SK-N-SH treated with all-trans-retinoic acid at 6 μM for 48 hours (cell line): ENCODE results near the gene TXLNB.

ENCODE experiments used
- ATAC-seq: fragments of 200-7000 bp; cut with Tn5 transposase; 3 replicates; pipeline ENCODE4 v1.9.1; 2020; ENCODE audit warnings: mild to moderate bottlenecking, moderate library complexity
- ARNTL ChIP-seq: fragments of 450-650 bp; formaldehyde crosslinking; IDR thresholded peaks from 2 replicates; pipeline ENCODE4 v1.5.0; 2020; ENCODE audit warnings: low read depth, mild to moderate bottlenecking, moderate library complexity, borderline replicate concordance
- BACH2 ChIP-seq: fragments of 250-450 bp; sonication (Bioruptor Pico); IDR thresholded peaks from 2 replicates; pipeline ENCODE4 v1.9.0; 2021; ENCODE audit warnings: mild to moderate bottlenecking, borderline replicate concordance
- CSDC2 ChIP-seq: fragments of 250-450 bp; sonication (Bioruptor Pico); IDR thresholded peaks from 2 replicates; pipeline ENCODE4 v1.5.0; 2020; ENCODE audit warnings: mild to moderate bottlenecking, moderate library complexity
- ESRRG ChIP-seq: fragments of 250-450 bp; sonication (Bioruptor Pico); IDR thresholded peaks from 2 replicates; pipeline ENCODE4 v1.6.1; 2021; ENCODE audit warnings: mild to moderate bottlenecking
- GLIS3 ChIP-seq: fragments of 250-450 bp; sonication (Bioruptor Pico); IDR thresholded peaks from 2 replicates; pipeline ENCODE4 v1.5.0; 2020; ENCODE audit warnings: mild to moderate bottlenecking, moderate library complexity
- ISL1 ChIP-seq: fragments of 250-450 bp; sonication (Bioruptor Pico); IDR thresholded peaks from 2 replicates; pipeline ENCODE4 v2.1.2; 2022; ENCODE audit warnings: mild to moderate bottlenecking, moderate library complexity
- OSR1 ChIP-seq: fragments of 250-450 bp; sonication (Bioruptor Pico); IDR thresholded peaks from 2 replicates; pipeline ENCODE4 v1.8.0; 2022; ENCODE audit warnings: moderate library complexity, mild to moderate bottlenecking, inconsistent platforms
- PPARA ChIP-seq: fragments of 250-450 bp; sonication (Bioruptor Pico); IDR thresholded peaks from 2 replicates; pipeline ENCODE4 v1.5.0; 2020; ENCODE audit warnings: mild to moderate bottlenecking, borderline replicate concordance
- RARB ChIP-seq: fragments of 250-450 bp; sonication (Bioruptor Pico); IDR thresholded peaks from 2 replicates; pipeline ENCODE4 v1.8.0; 2021; ENCODE audit warnings: mild to moderate bottlenecking, moderate library complexity
- SNAI2 ChIP-seq: fragments of 250-450 bp; sonication (Bioruptor Pico); IDR thresholded peaks from 2 replicates; pipeline ENCODE4 v1.5.0; 2020; ENCODE audit warnings: mild to moderate bottlenecking, moderate library complexity
- TCF4 ChIP-seq: fragments of 250-450 bp; sonication (Bioruptor Pico); IDR thresholded peaks from 2 replicates; pipeline ENCODE4 v1.8.0; 2021; ENCODE audit warnings: mild to moderate bottlenecking, moderate library complexity, borderline replicate concordance
- TOX ChIP-seq: fragments of 250-450 bp; sonication (Bioruptor Pico); IDR thresholded peaks from 2 replicates; pipeline ENCODE4 v1.8.0; 2021; ENCODE audit warnings: mild to moderate bottlenecking, moderate library complexity, borderline replicate concordance
- ZC3H10 ChIP-seq: fragments of 250-450 bp; sonication (Bioruptor Pico); IDR thresholded peaks from 2 replicates; pipeline ENCODE4 v1.5.1; 2021; ENCODE audit warnings: mild to moderate bottlenecking, moderate library complexity
- ZFP3 ChIP-seq: fragments of 250-450 bp; sonication (Bioruptor Pico); IDR thresholded peaks from 2 replicates; pipeline ENCODE4 v1.5.0; 2020; ENCODE audit warnings: mild to moderate bottlenecking, moderate library complexity
- ZNF565 ChIP-seq: fragments of 450-650 bp; formaldehyde crosslinking; conservative IDR thresholded peaks from 2 replicates; pipeline ENCODE4 v1.5.0; 2020; ENCODE audit warnings: low read depth, mild to moderate bottlenecking, moderate library complexity
- ZNF70 ChIP-seq: fragments of 450-650 bp; formaldehyde crosslinking; IDR thresholded peaks from 2 replicates; pipeline ENCODE4 v1.5.0; 2020; ENCODE audit warnings: mild to moderate bottlenecking, moderate library complexity
- ZNF8 ChIP-seq: fragments of 450-650 bp; formaldehyde crosslinking; IDR thresholded peaks from 2 replicates; pipeline ENCODE4 v1.5.0; 2020; ENCODE audit warnings: mild to moderate bottlenecking, moderate library complexity
- TF ChIP-seq, protein P1 (sequence below): fragments of 250-450 bp; sonication (Bioruptor Pico); IDR thresholded peaks from 2 replicates; pipeline ENCODE4 v1.5.0; 2020; ENCODE audit warnings: mild to moderate bottlenecking, moderate library complexity
- TF ChIP-seq, protein P2 (sequence below): fragments of 250-450 bp; sonication (Bioruptor Pico); IDR thresholded peaks from 2 replicates; pipeline ENCODE4 v1.8.0; 2021; ENCODE audit warnings: low read depth, mild to moderate bottlenecking, moderate library complexity, borderline replicate concordance
- TF ChIP-seq, protein P3 (sequence below): fragments of 250-450 bp; sonication (Bioruptor Pico); IDR thresholded peaks from 2 replicates; pipeline ENCODE4 v1.8.0; 2020; ENCODE audit warnings: mild to moderate bottlenecking, moderate library complexity, borderline replicate concordance
- TF ChIP-seq, protein P4 (sequence below): fragments of 250-450 bp; sonication (Bioruptor Pico); IDR thresholded peaks from 2 replicates; pipeline ENCODE4 v1.5.1; 2020; ENCODE audit warnings: low read depth, mild to moderate bottlenecking, moderate library complexity
- TF ChIP-seq, protein P5 (sequence below): fragments of 250-450 bp; sonication (Bioruptor Pico); IDR thresholded peaks from 2 replicates; pipeline ENCODE4 v1.5.1; 2021; ENCODE audit warnings: mild to moderate bottlenecking, moderate library complexity

Gene TXLNB

DNA sequence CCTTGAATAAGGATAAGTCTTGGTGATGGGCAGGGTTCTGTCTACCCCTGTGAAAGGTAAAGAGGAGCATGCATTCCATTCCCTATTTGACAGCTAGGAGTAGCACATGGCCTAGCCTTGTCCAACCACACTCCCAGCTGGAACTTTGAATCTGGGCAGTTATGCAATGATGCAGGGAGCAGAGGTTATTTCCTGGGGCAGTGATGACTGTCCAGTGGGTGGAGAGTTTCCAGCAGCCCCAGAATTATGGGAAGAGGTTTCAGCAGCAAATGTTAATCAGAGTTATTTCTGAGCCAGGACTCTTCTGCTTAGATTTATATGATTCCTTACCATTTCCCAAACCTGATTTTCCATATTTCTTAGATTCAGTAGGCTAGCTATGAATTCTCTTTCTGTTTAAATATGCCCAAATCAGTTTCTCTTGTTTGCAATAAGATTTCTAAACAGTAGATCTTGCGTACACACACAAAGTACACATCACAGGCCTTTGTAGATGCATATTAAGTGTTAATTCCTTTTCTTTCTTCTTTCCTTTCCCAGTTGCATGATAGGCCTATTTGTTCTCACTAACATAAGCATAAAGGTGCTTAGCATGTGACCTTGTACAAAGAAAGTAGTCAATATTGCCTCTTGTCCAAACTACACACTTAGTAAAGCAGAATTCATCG is 17.3 kb upstream of the TXLNB start:
- no peak for ATAC-seq
- no peak for TF ChIP-seq ESRRG (CRISPR knock-in tag)
- TF ChIP-seq GLIS3: no peak
- TF ChIP-seq SNAI2: no peak
- TF ChIP-seq CSDC2: no peak
- TF ChIP-seq, protein P1, sequence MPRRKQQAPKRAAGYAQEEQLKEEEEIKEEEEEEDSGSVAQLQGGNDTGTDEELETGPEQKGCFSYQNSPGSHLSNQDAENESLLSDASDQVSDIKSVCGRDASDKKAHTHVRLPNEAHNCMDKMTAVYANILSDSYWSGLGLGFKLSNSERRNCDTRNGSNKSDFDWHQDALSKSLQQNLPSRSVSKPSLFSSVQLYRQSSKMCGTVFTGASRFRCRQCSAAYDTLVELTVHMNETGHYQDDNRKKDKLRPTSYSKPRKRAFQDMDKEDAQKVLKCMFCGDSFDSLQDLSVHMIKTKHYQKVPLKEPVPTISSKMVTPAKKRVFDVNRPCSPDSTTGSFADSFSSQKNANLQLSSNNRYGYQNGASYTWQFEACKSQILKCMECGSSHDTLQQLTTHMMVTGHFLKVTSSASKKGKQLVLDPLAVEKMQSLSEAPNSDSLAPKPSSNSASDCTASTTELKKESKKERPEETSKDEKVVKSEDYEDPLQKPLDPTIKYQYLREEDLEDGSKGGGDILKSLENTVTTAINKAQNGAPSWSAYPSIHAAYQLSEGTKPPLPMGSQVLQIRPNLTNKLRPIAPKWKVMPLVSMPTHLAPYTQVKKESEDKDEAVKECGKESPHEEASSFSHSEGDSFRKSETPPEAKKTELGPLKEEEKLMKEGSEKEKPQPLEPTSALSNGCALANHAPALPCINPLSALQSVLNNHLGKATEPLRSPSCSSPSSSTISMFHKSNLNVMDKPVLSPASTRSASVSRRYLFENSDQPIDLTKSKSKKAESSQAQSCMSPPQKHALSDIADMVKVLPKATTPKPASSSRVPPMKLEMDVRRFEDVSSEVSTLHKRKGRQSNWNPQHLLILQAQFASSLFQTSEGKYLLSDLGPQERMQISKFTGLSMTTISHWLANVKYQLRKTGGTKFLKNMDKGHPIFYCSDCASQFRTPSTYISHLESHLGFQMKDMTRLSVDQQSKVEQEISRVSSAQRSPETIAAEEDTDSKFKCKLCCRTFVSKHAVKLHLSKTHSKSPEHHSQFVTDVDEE (CRISPR knock-in tag): no peak
- TF ChIP-seq, all 23 proteins: peak for 0

DNA sequence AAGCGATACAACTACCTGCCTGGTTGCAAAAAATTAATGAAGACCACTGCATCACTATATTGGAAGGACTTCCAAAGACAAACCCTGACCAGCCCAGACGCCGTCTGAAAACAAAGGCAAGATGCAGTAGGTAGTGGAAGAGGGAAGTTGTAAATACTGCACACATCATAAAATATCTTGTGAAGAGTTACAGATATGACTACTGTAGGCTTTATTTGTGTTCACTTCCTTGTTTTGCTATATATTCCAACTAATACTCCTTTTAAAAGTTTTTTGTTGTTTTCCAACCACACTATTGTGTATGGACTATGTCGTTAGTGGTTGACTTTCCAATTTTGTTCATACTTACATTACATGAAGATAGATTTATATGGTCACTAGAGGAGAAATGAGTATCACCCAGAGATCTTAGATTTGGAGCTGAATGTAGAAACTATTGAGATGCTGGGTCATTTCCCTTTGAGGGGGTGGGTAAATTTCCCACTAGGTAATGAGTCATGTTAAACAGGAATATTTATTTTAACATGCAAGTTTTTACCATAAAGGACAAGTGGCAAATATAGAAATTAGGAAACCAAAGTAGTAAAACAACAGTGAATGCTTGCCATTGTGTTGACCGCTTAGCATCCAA is 16.6 kb upstream of the TXLNB start:
- no peak for ATAC-seq
- no peak for TF ChIP-seq GLIS3
- TF ChIP-seq, protein P1 (CRISPR knock-in tag): no peak
- TF ChIP-seq TOX: no peak

DNA sequence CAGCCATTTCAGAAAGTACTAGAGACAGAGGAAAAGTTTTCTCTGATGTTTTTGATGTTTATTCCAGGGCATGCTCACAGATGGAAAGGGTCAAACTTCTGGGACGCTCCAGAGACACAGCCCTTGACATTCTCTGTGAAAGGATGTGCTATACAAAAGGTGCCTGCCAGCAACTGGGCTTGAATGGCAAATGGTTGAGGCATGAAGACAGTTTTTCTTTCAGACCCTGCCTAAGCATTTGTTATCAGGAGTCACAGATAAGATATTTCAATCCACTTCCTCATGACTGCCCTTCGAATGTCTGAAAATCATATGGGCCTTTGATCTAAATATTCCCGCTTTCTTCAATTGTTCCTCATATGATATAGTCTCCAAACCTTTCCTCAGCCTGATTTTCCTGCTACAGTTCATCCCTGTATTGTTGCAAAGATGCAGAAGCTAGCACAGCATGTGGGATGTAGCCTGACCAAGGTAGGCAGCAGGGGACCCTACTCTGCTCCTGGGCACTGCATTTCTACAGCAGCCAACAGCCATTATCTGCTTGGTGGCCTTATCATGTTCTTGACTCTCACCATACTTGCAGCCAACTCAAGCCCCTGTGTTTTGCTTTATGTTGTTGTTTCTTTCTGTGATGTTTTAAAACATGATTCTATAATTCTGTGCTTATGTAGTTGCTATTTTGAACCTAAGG is 14.6 kb upstream of the TXLNB start:
- ATAC-seq: no peak
- TF ChIP-seq CSDC2 (no peak), ARNTL (no peak), ZC3H10 (no peak), ISL1 (CRISPR knock-in tag) (no peak), ZFP3 (no peak), ZNF565 (CRISPR knock-in tag) (no peak), SNAI2 (no peak), RARB (CRISPR knock-in tag) (no peak), BACH2 (CRISPR knock-in tag) (no peak), TCF4 (CRISPR knock-in tag) (no peak), ZNF70 (CRISPR knock-in tag) (no peak), GLIS3 (no peak), PPARA (no peak), OSR1 (CRISPR knock-in tag) (no peak), ZNF8 (CRISPR knock-in tag) (no peak)
- TF ChIP-seq, protein P2, sequence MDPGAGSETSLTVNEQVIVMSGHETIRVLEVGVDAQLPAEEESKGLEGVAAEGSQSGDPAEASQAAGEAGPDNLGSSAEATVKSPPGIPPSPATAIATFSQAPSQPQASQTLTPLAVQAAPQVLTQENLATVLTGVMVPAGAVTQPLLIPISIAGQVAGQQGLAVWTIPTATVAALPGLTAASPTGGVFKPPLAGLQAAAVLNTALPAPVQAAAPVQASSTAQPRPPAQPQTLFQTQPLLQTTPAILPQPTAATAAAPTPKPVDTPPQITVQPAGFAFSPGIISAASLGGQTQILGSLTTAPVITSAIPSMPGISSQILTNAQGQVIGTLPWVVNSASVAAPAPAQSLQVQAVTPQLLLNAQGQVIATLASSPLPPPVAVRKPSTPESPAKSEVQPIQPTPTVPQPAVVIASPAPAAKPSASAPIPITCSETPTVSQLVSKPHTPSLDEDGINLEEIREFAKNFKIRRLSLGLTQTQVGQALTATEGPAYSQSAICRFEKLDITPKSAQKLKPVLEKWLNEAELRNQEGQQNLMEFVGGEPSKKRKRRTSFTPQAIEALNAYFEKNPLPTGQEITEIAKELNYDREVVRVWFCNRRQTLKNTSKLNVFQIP (CRISPR knock-in tag): no peak
- TF ChIP-seq, protein P3, sequence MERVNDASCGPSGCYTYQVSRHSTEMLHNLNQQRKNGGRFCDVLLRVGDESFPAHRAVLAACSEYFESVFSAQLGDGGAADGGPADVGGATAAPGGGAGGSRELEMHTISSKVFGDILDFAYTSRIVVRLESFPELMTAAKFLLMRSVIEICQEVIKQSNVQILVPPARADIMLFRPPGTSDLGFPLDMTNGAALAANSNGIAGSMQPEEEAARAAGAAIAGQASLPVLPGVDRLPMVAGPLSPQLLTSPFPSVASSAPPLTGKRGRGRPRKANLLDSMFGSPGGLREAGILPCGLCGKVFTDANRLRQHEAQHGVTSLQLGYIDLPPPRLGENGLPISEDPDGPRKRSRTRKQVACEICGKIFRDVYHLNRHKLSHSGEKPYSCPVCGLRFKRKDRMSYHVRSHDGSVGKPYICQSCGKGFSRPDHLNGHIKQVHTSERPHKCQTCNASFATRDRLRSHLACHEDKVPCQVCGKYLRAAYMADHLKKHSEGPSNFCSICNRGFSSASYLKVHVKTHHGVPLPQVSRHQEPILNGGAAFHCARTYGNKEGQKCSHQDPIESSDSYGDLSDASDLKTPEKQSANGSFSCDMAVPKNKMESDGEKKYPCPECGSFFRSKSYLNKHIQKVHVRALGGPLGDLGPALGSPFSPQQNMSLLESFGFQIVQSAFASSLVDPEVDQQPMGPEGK (CRISPR knock-in tag): no peak
- TF ChIP-seq, protein P4, sequence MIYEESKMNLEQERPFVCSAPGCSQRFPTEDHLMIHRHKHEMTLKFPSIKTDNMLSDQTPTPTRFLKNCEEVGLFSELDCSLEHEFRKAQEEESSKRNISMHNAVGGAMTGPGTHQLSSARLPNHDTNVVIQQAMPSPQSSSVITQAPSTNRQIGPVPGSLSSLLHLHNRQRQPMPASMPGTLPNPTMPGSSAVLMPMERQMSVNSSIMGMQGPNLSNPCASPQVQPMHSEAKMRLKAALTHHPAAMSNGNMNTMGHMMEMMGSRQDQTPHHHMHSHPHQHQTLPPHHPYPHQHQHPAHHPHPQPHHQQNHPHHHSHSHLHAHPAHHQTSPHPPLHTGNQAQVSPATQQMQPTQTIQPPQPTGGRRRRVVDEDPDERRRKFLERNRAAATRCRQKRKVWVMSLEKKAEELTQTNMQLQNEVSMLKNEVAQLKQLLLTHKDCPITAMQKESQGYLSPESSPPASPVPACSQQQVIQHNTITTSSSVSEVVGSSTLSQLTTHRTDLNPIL (CRISPR knock-in tag): no peak
- TF ChIP-seq, protein P5, sequence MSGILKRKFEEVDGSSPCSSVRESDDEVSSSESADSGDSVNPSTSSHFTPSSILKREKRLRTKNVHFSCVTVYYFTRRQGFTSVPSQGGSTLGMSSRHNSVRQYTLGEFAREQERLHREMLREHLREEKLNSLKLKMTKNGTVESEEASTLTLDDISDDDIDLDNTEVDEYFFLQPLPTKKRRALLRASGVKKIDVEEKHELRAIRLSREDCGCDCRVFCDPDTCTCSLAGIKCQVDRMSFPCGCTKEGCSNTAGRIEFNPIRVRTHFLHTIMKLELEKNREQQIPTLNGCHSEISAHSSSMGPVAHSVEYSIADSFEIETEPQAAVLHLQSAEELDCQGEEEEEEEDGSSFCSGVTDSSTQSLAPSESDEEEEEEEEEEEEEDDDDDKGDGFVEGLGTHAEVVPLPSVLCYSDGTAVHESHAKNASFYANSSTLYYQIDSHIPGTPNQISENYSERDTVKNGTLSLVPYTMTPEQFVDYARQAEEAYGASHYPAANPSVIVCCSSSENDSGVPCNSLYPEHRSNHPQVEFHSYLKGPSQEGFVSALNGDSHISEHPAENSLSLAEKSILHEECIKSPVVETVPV (CRISPR knock-in tag): no peak
